EH (cell line): Measurements from ENCODE around the gene ABTB2.
"Not testable (repeated sequence)": the region's sequence is repeated elsewhere in the genome, so short reads cannot be mapped to it uniquely, and the experiment has no call there.

ENCODE experiments used
- DNase-seq: peaks from one replicate; pipeline ENCODE4 v3.0.0-alpha.2; 2015; ENCODE audit warnings: low read depth

Gene ABTB2

GRCh38 chr11:34238533-34238932, 119.3 kb downstream of the ABTB2 start:
- DNase-seq: no peak

- DNase-seq: no peak
Observed at GRCh38 chr11:34236572-34236971, 121.2 kb downstream of the ABTB2 start.

- no peak for DNase-seq
Observed at GRCh38 chr11:34235591-34236071, 122.2 kb downstream of the ABTB2 start.

- no peak for DNase-seq
Observed at GRCh38 chr11:34235189-34235588, 122.6 kb downstream of the ABTB2 start.

GRCh38 chr11:34234086-34234740, 123.6 kb downstream of the ABTB2 start:
- peak; percentile 55 for DNase-seq

GRCh38 chr11:34233215-34233614, 124.6 kb downstream of the ABTB2 start:
- no peak for DNase-seq

GRCh38 chr11:34232807-34233206, 125.0 kb downstream of the ABTB2 start:
- DNase-seq: no peak

GRCh38 chr11:34226210-34226609, 131.6 kb downstream of the ABTB2 start:
- no peak for DNase-seq

- DNase-seq: no peak
Observed at GRCh38 chr11:34225091-34225490, 132.7 kb downstream of the ABTB2 start.

- DNase-seq: no peak
Observed at GRCh38 chr11:34224434-34224966, 133.3 kb downstream of the ABTB2 start.

GRCh38 chr11:34223907-34224306, 133.9 kb downstream of the ABTB2 start:
- DNase-seq: no peak

GRCh38 chr11:34223021-34223813, 134.6 kb downstream of the ABTB2 start:
- peak; percentile 90 for DNase-seq

GRCh38 chr11:34222030-34222429, 135.8 kb downstream of the ABTB2 start:
- DNase-seq: no peak

GRCh38 chr11:34219941-34220370, 137.9 kb downstream of the ABTB2 start:
- no peak for DNase-seq

GRCh38 chr11:34219279-34219678, 138.5 kb downstream of the ABTB2 start:
- no peak for DNase-seq

GRCh38 chr11:34218756-34219155, 139.1 kb downstream of the ABTB2 start:
- DNase-seq: not testable (repeated sequence)

- no peak for DNase-seq
Observed at GRCh38 chr11:34218067-34218466, 139.7 kb downstream of the ABTB2 start.

GRCh38 chr11:34216706-34217105, 141.1 kb downstream of the ABTB2 start:
- no peak for DNase-seq

GRCh38 chr11:34215806-34216453, 141.9 kb downstream of the ABTB2 start:
- DNase-seq: no peak

GRCh38 chr11:34214961-34215805, 142.6 kb downstream of the ABTB2 start:
- peak; percentile 49 for DNase-seq

- peak; percentile 49 for DNase-seq
Observed at GRCh38 chr11:34213366-34213765, 144.4 kb downstream of the ABTB2 start.

- DNase-seq: no peak
Observed at GRCh38 chr11:34212566-34212965, 145.2 kb downstream of the ABTB2 start.
